Measurements from ENCODE around the gene SYT5. TPM values are rescaled to one million over a fixed set of nuclear protein-coding genes. Genes with fewer than 3 reads are reported as not detected.

SYT5 gene
- total and polyA plus RNA-seq, 9 donors = 0.07 to 2.0 (median 0.08) TPM; not detected in 4

GRCh38 chr19:55171440-55171839 lies 8.6 kb downstream of the SYT5 start:
- WGBS (ENCODE audit: insufficient coverage) = no CpG with 5 or more reads among the region's 5 CpGs
- H3K36me3 ChIP-seq (ENCODE audit: control insufficient read depth, insufficient read depth, low read length) = no peaks in the 10 kb centered on the region
- no peak overlapping the region for H3K4me3 ChIP-seq (ENCODE audit: low read length)
- DNase-seq = no peak
- H3K27me3 ChIP-seq (ENCODE audit: control insufficient read depth, insufficient read depth, low read length) = peaks cover 80% of the 10 kb centered on the region
- H3K4me1 ChIP-seq (ENCODE audit: control insufficient read depth, insufficient read depth, low read length) = peaks cover 12% of the 10 kb centered on the region
- no peaks in the 10 kb centered on the region for H3K9me3 ChIP-seq (replicated peaks; ENCODE audit: control insufficient read depth, low read depth, low read length)
- no peak overlapping the region for H3K27ac ChIP-seq (ENCODE audit: low read length)

- H3K4me3 ChIP-seq (ENCODE audit: low read length) = no peak overlapping the region
- no peaks in the 10 kb centered on the region for H3K9me3 ChIP-seq (replicated peaks; ENCODE audit: control insufficient read depth, low read depth, low read length)
- peaks cover 77% of the 10 kb centered on the region for H3K27me3 ChIP-seq (ENCODE audit: control insufficient read depth, insufficient read depth, low read length)
- peaks cover 19% of the 10 kb centered on the region for H3K4me1 ChIP-seq (ENCODE audit: control insufficient read depth, insufficient read depth, low read length)
- no peak overlapping the region for H3K27ac ChIP-seq (ENCODE audit: low read length)
- DNase-seq = no peak
- H3K36me3 ChIP-seq (ENCODE audit: control insufficient read depth, insufficient read depth, low read length) = no peaks in the 10 kb centered on the region
- WGBS (ENCODE audit: insufficient coverage) = 65% methylated on average over 3 of the region's 4 CpGs
Observed at GRCh38 chr19:55169136-55169535, 11.0 kb downstream of the SYT5 start.

- Histone ChIP-seq H3K27me3 (ENCODE audit: control insufficient read depth, insufficient read depth, low read length) (peaks cover 71% of the 10 kb centered on the region), H3K4me3 (ENCODE audit: low read length) (peak within 1 kb of the TSS; percentile 35), H3K9me3 (replicated peaks; ENCODE audit: control insufficient read depth, low read depth, low read length) (no peaks in the 10 kb centered on the region), H3K4me1 (ENCODE audit: control insufficient read depth, insufficient read depth, low read length) (peaks cover 12% of the 10 kb centered on the region), H3K27ac (ENCODE audit: low read length) (no peak within 1 kb of the TSS), H3K36me3 (ENCODE audit: control insufficient read depth, insufficient read depth, low read length) (no peaks in the 10 kb centered on the region)
- WGBS (ENCODE audit: insufficient coverage) = 0% methylated on average over 14 of the region's 33 CpGs
- DNase-seq = peak; percentile 95
Observed at GRCh38 chr19:55166530-55167268, 13.4 kb downstream of the SYT5 start, which contains the start of gene DNAAF3. TSS of gene DNAAF3 (minus strand) at chr19:55166613. CDS start at chr19:55166413, 200 bp downstream.

GRCh38 chr19:55165952-55166529 lies 14.0 kb downstream of the SYT5 start:
- Histone ChIP-seq H3K9me3 (replicated peaks; ENCODE audit: control insufficient read depth, low read depth, low read length) (no peaks in the 10 kb centered on the region), H3K4me3 (ENCODE audit: low read length) (peak overlapping the region; percentile 35), H3K36me3 (ENCODE audit: control insufficient read depth, insufficient read depth, low read length) (no peaks in the 10 kb centered on the region), H3K27me3 (ENCODE audit: control insufficient read depth, insufficient read depth, low read length) (peaks cover 72% of the 10 kb centered on the region), H3K4me1 (ENCODE audit: control insufficient read depth, insufficient read depth, low read length) (peaks cover 12% of the 10 kb centered on the region), H3K27ac (ENCODE audit: low read length) (no peak overlapping the region)
- WGBS (ENCODE audit: insufficient coverage) = 2% methylated on average over 29 of the region's 34 CpGs
- peak; percentile 66 for DNase-seq

DNA sequence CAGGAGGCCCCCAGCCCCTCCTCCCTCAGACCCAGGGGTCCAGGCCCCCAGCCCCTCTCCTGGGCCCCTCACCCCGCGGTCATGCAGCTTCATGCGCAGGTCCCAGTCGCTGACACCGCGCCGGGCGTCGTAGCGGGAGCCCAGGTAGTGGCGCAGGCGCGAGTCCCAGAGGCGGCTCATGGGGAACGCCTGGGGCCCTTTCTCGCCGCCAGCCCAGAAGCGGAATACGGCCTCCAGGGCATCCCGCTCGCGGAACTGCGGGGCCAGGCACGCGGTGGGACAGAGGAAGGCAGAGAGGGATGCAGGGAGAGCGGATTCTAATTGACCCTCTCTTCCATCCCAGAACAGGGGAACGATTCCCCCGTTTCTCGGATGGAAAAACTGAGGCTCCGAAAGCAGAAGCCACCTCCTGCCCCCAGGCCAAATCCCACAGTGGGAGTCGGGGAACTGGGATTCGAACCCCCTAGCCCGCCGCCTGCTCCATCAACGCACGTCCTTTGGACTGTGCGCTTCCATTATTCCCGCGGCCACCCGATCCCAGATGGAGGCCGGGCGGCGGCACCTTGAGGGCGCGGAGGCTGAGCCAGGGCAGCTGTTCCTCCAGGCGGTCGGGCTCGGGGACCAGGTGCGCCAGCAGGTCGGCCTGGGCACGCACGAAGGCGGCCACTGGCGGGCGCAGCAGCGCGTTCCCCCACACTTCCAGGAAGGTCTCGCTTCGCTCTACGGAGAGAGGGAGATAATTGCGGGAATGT lies 18.3 kb downstream of the SYT5 start:
- no peak for DNase-seq
- Histone ChIP-seq H3K4me1 (ENCODE audit: control insufficient read depth, insufficient read depth, low read length) (peaks cover 21% of the 10 kb centered on the region), H3K27me3 (ENCODE audit: control insufficient read depth, insufficient read depth, low read length) (peaks cover 73% of the 10 kb centered on the region), H3K27ac (ENCODE audit: low read length) (no peak overlapping the region), H3K4me3 (ENCODE audit: low read length) (no peak overlapping the region), H3K9me3 (replicated peaks; ENCODE audit: control insufficient read depth, low read depth, low read length) (no peaks in the 10 kb centered on the region), H3K36me3 (ENCODE audit: control insufficient read depth, insufficient read depth, low read length) (no peaks in the 10 kb centered on the region)
- WGBS (ENCODE audit: insufficient coverage) = 22% methylated on average over 40 of the region's 61 CpGs

DNA sequence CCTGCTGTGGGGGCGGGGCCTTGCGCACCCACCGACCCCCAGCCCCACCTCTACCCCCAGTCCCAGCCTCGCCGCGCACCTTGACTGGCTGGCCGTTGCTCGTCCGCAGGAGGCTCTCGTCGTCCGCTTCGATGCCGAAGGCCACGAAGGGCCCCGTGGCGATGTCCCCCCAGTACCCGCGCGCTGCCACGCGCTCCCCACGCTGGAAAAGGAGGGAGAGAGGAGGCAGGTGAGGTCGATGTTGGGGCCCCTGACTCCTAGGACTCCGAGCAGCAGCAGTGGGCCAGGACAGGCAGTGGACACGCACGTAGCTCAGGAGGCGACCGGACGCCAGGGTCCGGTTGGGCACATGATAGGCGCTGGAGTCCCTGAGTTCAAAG lies 19.1 kb downstream of the SYT5 start:
- 6% methylated on average over 32 of the region's 32 CpGs for WGBS (ENCODE audit: insufficient coverage)
- Histone ChIP-seq H3K4me1 (ENCODE audit: control insufficient read depth, insufficient read depth, low read length) (peaks cover 25% of the 10 kb centered on the region), H3K27me3 (ENCODE audit: control insufficient read depth, insufficient read depth, low read length) (peaks cover 73% of the 10 kb centered on the region), H3K9me3 (replicated peaks; ENCODE audit: control insufficient read depth, low read depth, low read length) (no peaks in the 10 kb centered on the region), H3K36me3 (ENCODE audit: control insufficient read depth, insufficient read depth, low read length) (no peaks in the 10 kb centered on the region), H3K27ac (ENCODE audit: low read length) (no peak overlapping the region), H3K4me3 (ENCODE audit: low read length) (no peak overlapping the region)
- DNase-seq = no peak

GRCh38 chr19:55160128-55160985 lies 19.7 kb downstream of the SYT5 start:
- peak; percentile 78 for DNase-seq
- Histone ChIP-seq H3K27me3 (ENCODE audit: control insufficient read depth, insufficient read depth, low read length) (peaks cover 70% of the 10 kb centered on the region), H3K9me3 (replicated peaks; ENCODE audit: control insufficient read depth, low read depth, low read length) (no peaks in the 10 kb centered on the region), H3K4me1 (ENCODE audit: control insufficient read depth, insufficient read depth, low read length) (peaks cover 23% of the 10 kb centered on the region), H3K27ac (ENCODE audit: low read length) (no peak overlapping the region), H3K36me3 (ENCODE audit: control insufficient read depth, insufficient read depth, low read length) (no peaks in the 10 kb centered on the region), H3K4me3 (ENCODE audit: low read length) (no peak overlapping the region)
- WGBS (ENCODE audit: insufficient coverage) = 3% methylated on average over 32 of the region's 33 CpGs

- Histone ChIP-seq H3K4me1 (ENCODE audit: control insufficient read depth, insufficient read depth, low read length) (peaks cover 23% of the 10 kb centered on the region), H3K9me3 (replicated peaks; ENCODE audit: control insufficient read depth, low read depth, low read length) (no peaks in the 10 kb centered on the region), H3K27me3 (ENCODE audit: control insufficient read depth, insufficient read depth, low read length) (peaks cover 62% of the 10 kb centered on the region), H3K4me3 (ENCODE audit: low read length) (no peak overlapping the region), H3K27ac (ENCODE audit: low read length) (no peak overlapping the region), H3K36me3 (ENCODE audit: control insufficient read depth, insufficient read depth, low read length) (no peaks in the 10 kb centered on the region)
- WGBS (ENCODE audit: insufficient coverage) = 54% methylated on average over 14 of the region's 18 CpGs
- no peak for DNase-seq
Observed at GRCh38 chr19:55158848-55159749, 21.0 kb downstream of the SYT5 start.

DNA sequence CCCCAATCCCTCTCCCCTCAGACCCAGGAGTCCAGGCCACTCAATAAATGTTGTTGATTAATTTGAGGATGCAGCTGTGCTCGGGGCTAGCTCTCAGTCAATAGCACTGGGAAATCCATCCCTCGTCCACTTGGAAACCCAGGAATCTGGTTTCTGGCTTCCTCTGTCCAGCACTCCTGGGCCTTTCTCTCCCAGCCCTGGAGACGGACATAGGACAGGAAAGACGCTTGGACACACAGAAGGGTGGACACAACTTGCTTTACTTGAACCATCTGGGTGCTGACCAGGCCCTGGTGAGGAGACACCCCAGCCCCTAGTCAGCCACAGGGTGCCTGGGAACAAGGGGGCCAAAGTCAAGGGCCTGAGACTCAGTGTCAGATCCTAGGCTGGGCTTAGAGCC lies 21.7 kb downstream of the SYT5 start:
- Histone ChIP-seq H3K36me3 (ENCODE audit: control insufficient read depth, insufficient read depth, low read length) (no peaks in the 10 kb centered on the region), H3K9me3 (replicated peaks; ENCODE audit: control insufficient read depth, low read depth, low read length) (no peaks in the 10 kb centered on the region), H3K4me3 (ENCODE audit: low read length) (no peak overlapping the region), H3K27me3 (ENCODE audit: control insufficient read depth, insufficient read depth, low read length) (peaks cover 62% of the 10 kb centered on the region), H3K27ac (ENCODE audit: low read length) (no peak overlapping the region), H3K4me1 (ENCODE audit: control insufficient read depth, insufficient read depth, low read length) (peaks cover 23% of the 10 kb centered on the region)
- DNase-seq = no peak
- 46% methylated on average over 4 of the region's 4 CpGs for WGBS (ENCODE audit: insufficient coverage)

Measured in muscle of leg (tissue), 11 donors.